Effector memory CD4-positive, alpha-beta T cell (primary cell): ENCODE measurements around the gene AFG1L.
"Not testable (repeated sequence)": the region's sequence is repeated elsewhere in the genome, so short reads cannot be mapped to it uniquely, and the experiment has no call there.

Source experiments
- DNase-seq, 3 donors: peaks; one replicate each; pipeline ENCODE4 v3.0.0-alpha.2; 2020
- H3K27ac ChIP-seq: 2 replicates; pipeline ENCODE4 v1.7.0; 2013; ENCODE audit warnings: mild to moderate bottlenecking, low read length, moderate library complexity; ENCODE audit not compliant: insufficient read depth, poor library complexity, severe bottlenecking
- H3K27me3 ChIP-seq: replicated peaks from 2 replicates; pipeline ENCODE4 v1.7.0; 2013; ENCODE audit warnings: mild to moderate bottlenecking, low read length; ENCODE audit not compliant: insufficient read depth, control insufficient read depth, poor library complexity, severe bottlenecking
- H3K36me3 ChIP-seq: 2 replicates; pipeline ENCODE4 v1.7.0; 2013; ENCODE audit warnings: mild to moderate bottlenecking, low read length, moderate library complexity; ENCODE audit not compliant: control insufficient read depth, insufficient read depth
- H3K4me1 ChIP-seq: 2 replicates; pipeline ENCODE4 v1.7.0; 2013; ENCODE audit warnings: low read length, mild to moderate bottlenecking; ENCODE audit not compliant: control insufficient read depth, insufficient read depth, poor library complexity, severe bottlenecking
- H3K4me3 ChIP-seq: 2 replicates; pipeline ENCODE4 v1.7.0; 2013; ENCODE audit warnings: low read length, low read depth, mild to moderate bottlenecking; ENCODE audit not compliant: insufficient read depth, poor library complexity, severe bottlenecking
- H3K9me3 ChIP-seq: 2 replicates; pipeline ENCODE4 v1.7.0; 2013; ENCODE audit warnings: mild to moderate bottlenecking, low read length, moderate library complexity; ENCODE audit not compliant: control insufficient read depth

The AFG1L gene

DNA sequence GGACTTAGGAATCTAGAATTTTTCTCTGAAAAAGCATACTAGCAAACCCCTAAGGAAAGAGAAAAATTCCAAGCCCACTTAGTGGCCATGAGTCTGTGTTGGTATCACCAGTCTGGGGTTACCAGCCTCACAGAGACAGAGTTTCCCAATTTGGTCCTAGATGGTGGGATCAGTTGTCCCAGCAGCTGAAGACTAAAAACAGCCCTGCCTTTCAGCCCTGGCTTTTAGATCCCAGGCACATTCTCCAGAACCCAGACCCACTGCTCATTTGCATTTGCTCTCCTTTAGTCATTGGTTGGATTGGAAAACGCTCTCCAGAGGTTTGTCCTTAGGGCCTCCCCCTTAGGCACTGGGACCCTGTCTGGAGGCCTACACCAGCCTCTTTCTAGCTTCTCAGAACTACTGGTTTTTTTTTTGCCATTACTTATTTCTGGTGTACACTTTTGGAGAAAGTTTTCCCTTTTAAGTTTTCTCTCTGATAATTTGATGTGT lies 226.8 kb downstream of the AFG1L start:
- Histone ChIP-seq H3K4me1 (no peaks in the 10 kb centered on the region), H3K27ac (no peak overlapping the region)

DNA sequence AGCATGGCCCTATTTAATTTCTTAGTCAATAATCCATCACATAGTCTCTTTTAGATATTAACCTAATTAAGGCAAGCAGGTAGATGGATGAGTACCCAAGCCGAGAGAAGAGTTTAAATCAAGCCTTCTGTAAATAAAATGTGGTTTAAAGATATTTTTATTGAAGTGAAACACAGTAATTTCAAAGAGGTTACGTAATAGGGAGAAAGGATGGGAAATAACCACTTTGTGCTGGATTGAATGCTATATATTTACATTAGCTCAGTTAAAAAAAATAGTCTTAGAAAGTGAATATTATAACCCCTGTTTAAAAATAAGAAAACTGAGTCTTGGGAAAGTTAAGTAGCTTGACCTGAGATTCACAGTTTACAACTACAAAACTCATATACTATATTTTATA lies 228.8 kb downstream of the AFG1L start:
- H3K4me3 ChIP-seq = no peak overlapping the region
- H3K27ac ChIP-seq = no peak overlapping the region
- no peaks in the 10 kb centered on the region for H3K36me3 ChIP-seq
- no peaks in the 10 kb centered on the region for H3K4me1 ChIP-seq
- DNase-seq = no peak
- H3K27me3 ChIP-seq = no peaks in the 10 kb centered on the region
- no peaks in the 10 kb centered on the region for H3K9me3 ChIP-seq

More for the DNA sequence above, 226.8 kb downstream of the AFG1L start:
- Histone ChIP-seq H3K4me3 (no peak overlapping the region), H3K36me3 (no peaks in the 10 kb centered on the region), H3K9me3 (no peaks in the 10 kb centered on the region), H3K27me3 (no peaks in the 10 kb centered on the region)
- DNase-seq = no peak

DNA sequence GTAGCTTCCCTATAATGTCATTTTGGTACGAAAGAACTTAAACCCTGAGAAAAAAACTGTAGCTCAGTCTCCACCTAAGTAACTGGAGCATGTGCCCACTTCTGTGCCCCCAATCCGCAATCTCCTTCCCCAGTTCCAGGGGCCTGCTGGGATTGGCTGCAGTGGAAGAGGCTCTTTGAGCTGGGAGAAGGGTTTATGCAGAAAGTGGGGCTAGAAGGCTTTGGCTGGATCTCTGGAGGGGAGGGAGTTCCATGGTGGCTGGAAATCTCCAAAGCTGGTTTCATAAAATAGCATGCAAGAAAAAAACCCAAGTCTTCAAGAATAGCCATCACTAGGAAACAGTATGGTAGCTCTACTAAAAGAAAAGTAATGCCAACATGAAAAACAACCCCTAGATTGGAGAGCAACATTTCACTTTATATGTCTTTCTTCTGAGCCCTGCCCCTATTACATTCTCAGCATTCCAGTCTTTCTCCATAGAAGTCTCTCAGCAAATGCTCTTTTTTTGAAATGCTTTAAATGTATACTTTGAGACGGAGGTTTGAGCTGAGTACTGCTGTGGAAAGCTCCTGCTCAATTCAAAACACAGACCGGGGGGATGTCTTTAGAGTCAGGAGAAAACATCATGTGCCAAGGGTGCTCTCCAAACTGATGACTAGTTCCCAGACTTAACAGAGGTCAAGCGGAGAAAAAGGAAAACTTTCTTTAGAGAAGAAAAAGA lies 229.8 kb downstream of the AFG1L start:
- no peaks in the 10 kb centered on the region for H3K9me3 ChIP-seq
- H3K27ac ChIP-seq = no peak overlapping the region
- H3K4me1 ChIP-seq = no peaks in the 10 kb centered on the region
- no peak for DNase-seq
- no peaks in the 10 kb centered on the region for H3K36me3 ChIP-seq
- no peak overlapping the region for H3K4me3 ChIP-seq
- no peaks in the 10 kb centered on the region for H3K27me3 ChIP-seq

DNA sequence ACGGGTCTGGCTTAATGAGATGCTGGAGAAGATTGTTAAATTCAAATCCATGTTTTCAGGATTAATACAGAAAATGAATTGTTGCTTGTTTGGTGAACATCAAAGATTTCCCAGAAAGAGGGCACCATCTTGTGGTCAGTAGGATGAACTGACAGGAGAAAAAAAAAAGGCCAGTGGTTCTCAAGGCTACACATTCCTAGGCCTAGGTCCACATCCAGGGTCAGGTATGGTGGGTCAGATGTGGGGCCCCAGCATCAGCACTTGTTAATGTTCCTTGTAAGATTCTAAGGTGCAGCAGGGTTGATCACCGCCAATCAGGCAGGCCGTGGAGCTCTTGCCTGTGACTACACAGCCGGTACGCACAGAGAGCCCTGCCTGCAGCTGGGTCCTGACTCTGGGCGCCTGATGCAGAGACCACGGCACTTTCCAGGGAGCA lies 231.9 kb downstream of the AFG1L start:
- H3K27ac ChIP-seq = no peak overlapping the region
- no peaks in the 10 kb centered on the region for H3K9me3 ChIP-seq
- no peaks in the 10 kb centered on the region for H3K4me1 ChIP-seq
- H3K27me3 ChIP-seq = no peaks in the 10 kb centered on the region
- DNase-seq = no peak
- no peak overlapping the region for H3K4me3 ChIP-seq
- no peaks in the 10 kb centered on the region for H3K36me3 ChIP-seq

DNA sequence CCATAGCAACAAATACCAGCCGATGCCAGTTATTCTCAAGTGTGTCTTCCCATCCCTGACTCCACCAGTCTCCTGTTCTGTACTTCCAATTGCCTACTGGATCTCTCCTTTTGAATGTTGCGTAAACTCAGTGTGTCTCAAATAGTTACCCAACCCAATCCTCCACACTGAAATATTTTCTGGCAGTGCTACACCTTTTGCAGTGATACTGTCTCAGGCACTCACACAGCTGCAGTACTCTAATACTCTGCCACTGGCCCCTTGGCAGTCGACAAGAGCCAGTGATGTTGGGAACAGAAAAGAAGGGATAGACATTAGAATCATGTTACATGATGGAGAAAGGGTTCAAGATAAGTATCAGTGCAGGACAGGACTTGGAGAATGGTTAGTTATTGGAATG lies 234.0 kb downstream of the AFG1L start:
- Histone ChIP-seq H3K4me1 (no peaks in the 10 kb centered on the region), H3K27ac (no peak overlapping the region), H3K4me3 (no peak overlapping the region), H3K9me3 (no peaks in the 10 kb centered on the region), H3K36me3 (no peaks in the 10 kb centered on the region), H3K27me3 (no peaks in the 10 kb centered on the region)
- no peak for DNase-seq

DNA sequence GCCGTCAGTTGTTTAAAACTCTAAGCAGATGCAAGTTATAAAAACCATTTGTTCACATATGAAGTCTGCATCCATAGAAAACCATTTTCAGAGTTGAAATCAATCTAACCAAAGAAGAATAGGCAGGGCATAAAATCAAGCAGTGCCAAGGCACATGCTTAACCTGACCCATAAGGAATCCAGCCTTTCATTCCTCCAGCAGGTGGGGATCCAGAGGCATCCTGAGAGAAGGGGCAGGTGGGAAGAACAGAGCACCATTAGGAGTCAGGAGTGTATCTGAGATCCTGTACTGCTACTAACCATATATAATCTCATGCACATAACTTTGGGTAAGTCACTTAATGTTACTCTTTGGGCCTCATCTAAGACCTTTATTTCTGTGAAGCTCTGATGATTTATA lies 236.5 kb downstream of the AFG1L start:
- no peaks in the 10 kb centered on the region for H3K4me1 ChIP-seq
- no peaks in the 10 kb centered on the region for H3K9me3 ChIP-seq
- no peaks in the 10 kb centered on the region for H3K36me3 ChIP-seq
- DNase-seq = no peak
- H3K27ac ChIP-seq = no peak overlapping the region
- no peaks in the 10 kb centered on the region for H3K27me3 ChIP-seq
- no peak overlapping the region for H3K4me3 ChIP-seq

DNA sequence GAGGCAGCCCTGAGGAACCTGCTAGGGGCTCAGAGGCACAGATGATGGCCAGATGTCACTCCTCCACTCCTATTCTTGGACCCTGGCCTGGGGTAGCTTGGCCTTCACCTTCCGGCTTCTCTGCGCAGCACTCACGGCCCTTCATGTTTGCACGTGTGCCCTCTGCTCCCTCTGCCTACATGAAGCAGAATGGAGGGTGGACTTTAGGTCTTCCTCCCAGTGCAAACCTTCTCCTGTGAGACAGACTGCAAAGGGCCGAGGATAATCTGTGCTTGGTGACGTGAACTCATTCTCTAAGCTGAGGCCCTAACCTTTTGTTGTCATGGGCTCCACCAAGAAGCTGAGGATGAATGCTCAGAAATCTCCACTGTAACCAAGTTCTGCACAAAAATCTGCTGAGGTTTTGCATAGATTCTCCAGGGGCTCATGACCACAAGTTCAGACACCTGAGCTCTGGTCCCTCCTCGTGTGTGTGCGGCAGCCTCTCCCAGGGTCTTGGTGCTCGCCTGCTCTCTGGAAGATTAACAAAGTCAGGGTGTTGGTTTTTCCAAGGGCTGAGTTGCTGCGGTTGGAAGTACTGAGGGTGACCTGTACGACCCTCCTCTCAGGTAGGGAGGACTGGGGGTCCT lies 240.4 kb downstream of the AFG1L start:
- no peak overlapping the region for H3K4me3 ChIP-seq
- H3K27me3 ChIP-seq = peaks cover 2% of the 10 kb centered on the region
- no peaks in the 10 kb centered on the region for H3K36me3 ChIP-seq
- no peaks in the 10 kb centered on the region for H3K9me3 ChIP-seq
- no peak overlapping the region for H3K27ac ChIP-seq
- no peak for DNase-seq
- H3K4me1 ChIP-seq = no peaks in the 10 kb centered on the region

DNA sequence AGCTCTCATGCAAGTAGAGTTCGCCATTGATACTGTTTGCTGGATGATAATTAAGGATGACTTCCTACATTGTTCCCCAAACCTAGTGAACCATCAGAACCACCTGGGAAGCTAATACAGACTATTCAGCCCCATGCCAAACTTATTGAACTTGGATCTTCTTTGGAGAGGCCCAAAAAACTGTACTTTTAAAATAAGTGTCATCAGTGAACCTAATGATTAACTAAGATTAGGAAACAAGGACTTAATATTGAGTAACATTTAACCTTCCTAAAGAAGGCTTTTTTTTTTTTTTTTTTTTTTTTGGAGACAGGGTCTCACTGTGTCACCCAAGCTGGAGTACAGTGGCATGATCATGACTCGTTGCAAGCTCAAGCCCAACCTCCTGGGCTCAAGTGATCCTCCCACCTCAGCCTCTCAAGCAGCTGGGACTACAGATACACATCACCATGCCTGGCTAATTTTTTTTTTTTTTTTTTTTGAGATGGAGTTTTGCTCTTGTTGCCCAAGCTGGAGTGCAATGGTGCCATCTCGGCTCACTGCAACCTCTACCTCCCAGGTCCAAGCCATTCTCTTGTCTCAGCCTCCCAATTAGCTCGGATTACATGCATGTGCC lies 241.2 kb downstream of the AFG1L start:
- not testable (repeated sequence) for H3K27me3 ChIP-seq, H3K36me3 ChIP-seq, H3K4me3 ChIP-seq, H3K4me1 ChIP-seq, H3K9me3 ChIP-seq, DNase-seq, H3K27ac ChIP-seq

DNA sequence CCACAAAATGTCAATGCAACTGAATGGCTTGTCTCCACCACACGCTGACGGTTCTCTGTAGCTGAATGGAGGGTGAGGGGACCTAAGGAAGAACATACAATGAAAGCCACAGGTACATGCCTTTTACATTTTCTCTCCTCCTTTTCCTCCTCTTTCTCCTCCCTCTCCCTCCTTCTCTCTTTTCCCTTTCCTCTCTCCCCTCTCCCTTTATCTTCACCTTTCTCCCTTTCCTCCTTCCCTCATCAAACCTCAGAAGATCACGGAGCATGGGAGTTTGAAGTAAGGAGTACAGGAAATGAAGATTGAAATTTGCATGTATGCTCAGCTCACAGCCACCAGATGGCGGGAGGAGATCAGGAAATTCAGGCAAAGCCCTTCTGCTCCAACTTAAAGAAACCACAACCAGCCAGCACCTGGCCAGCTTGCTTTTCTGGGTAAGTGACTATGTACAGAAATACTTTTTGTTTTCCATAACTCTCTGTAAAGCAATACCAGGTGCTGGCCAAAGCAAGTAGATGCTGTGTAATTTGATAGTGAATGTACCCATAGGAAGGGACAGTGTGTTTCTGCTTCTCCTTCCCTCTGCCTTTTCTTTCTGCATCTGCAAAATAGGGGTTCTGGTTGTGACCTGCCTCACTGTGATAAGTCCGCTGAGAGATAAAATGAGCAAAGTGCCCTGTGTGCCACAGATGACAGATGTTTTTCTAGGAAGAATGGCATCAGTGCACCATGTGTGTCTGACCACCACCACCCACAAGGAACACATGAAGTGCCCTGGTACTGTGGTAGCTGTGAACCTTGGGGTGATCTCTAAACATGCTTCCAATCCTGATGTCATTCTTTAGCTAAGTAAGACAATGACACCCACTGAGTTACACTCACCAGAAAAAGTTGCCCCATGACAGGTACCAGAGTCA lies 247.2 kb downstream of the AFG1L start:
- H3K27ac ChIP-seq = no peak overlapping the region
- H3K4me3 ChIP-seq = no peak overlapping the region
- H3K36me3 ChIP-seq = no peaks in the 10 kb centered on the region
- H3K9me3 ChIP-seq = no peaks in the 10 kb centered on the region
- H3K4me1 ChIP-seq = peaks cover 5% of the 10 kb centered on the region
- H3K27me3 ChIP-seq = peaks cover 4% of the 10 kb centered on the region
- DNase-seq = peak; percentile 41 to 66 (median 45)
